Lower leg skin (tissue), 3 donors: ENCODE measurements around the gene NEURL1B.

Experiments
- CTCF ChIP-seq, 3 donors: fragments of 450-650 bp; IDR thresholded peaks; one replicate each; pipeline ENCODE4 v1.5.1; 2016; ENCODE audit warnings: antibody characterized with exemption in 3 of 3, mild to moderate bottlenecking in 3 of 3, moderate library complexity in 2 of 3
- POLR2A ChIP-seq, 2 donors: fragments of 450-650 bp; IDR thresholded peaks; one replicate each; pipeline ENCODE4 v1.6.1; 2016 to 2017; ENCODE audit warnings: antibody characterized with exemption in 2 of 2, mild to moderate bottlenecking in 1 of 2, moderate library complexity in 1 of 2

DNA sequence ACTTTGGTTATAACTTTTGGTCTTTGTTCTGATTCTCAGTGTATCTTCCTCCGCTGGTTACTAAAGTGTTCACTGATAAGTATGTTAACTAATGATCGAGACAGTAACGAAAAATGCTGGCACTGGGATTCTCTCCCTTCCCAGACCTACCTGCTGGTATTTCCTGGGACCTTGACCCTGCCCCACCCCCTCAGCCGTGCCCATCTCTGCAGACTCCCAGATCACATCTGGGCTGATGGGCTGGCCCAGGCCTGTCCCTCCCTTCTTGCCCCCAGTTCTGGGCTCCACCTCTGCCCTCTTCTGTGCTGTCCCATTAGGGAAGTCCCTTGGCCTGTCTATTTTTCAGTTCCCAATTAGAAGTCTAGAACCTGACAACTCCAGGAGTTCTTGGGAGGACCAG lies 46.9 kb downstream of the NEURL1B start:
- TF ChIP-seq CTCF (IDR thresholded peaks at IDR 0.05) (no peak), POLR2A (IDR thresholded peaks at IDR 0.05) (no peak)
